Neural progenitor cell (in vitro differentiated cells): Measurements from ENCODE around the gene BICDL2. TPM values are rescaled to one million over a fixed set of nuclear protein-coding genes. Genes with fewer than 3 reads are reported as not detected.
A peak's percentile ranks its signal among the peaks of the same experiment; 100 is the strongest.

Source experiments
- DNase-seq: peaks from one replicate; pipeline ENCODE4 v3.0.0-alpha.2; 2016; ENCODE audit warnings: low spot score
- H2AFZ ChIP-seq: fragments of 200-600 bp; sonication (generic); replicated peaks from 2 replicates; pipeline ENCODE4 v1.6.1; 2016; ENCODE audit warnings: antibody characterized with exemption
- H3F3A ChIP-seq: fragments of 200-600 bp; sonication (generic); 2 replicates; pipeline ENCODE4 v1.6.1; 2016; ENCODE audit warnings: antibody characterized with exemption, low read depth
- H3K27ac ChIP-seq: fragments of 200-600 bp; sonication (generic); 2 replicates; pipeline ENCODE4 v1.5.1; 2016; ENCODE audit warnings: mild to moderate bottlenecking
- H3K27me3 ChIP-seq: fragments of 200-600 bp; sonication (generic); 2 replicates; pipeline ENCODE4 v1.6.1; 2016; ENCODE audit warnings: mild to moderate bottlenecking, moderate library complexity
- H3K36me3 ChIP-seq: fragments of 200-600 bp; sonication (generic); 2 replicates; pipeline ENCODE4 v1.5.1; 2016
- H3K4me1 ChIP-seq: fragments of 200-600 bp; sonication (generic); 2 replicates; pipeline ENCODE4 v1.6.1; 2016; ENCODE audit warnings: mixed run types
- H3K4me2 ChIP-seq: fragments of 200-600 bp; sonication (generic); 2 replicates; pipeline ENCODE4 v1.6.1; 2016
- H3K4me3 ChIP-seq: fragments of 200-600 bp; sonication (generic); 2 replicates; pipeline ENCODE4 v1.5.1; 2016
- H3K79me2 ChIP-seq: fragments of 200-600 bp; sonication (generic); 2 replicates; pipeline ENCODE4 v1.6.1; 2016; ENCODE audit warnings: low read depth
- H3K9ac ChIP-seq: fragments of 200-600 bp; sonication (generic); 2 replicates; pipeline ENCODE4 v1.6.1; 2016
- H3K9me3 ChIP-seq: fragments of 200-600 bp; sonication (generic); 2 replicates; pipeline ENCODE4 v1.5.1; 2016; ENCODE audit warnings: low read depth
- H4K20me1 ChIP-seq: fragments of 200-600 bp; sonication (generic); 2 replicates; pipeline ENCODE4 v1.6.1; 2016; ENCODE audit warnings: low read depth
- H3K27ac Mint-ChIP-seq: 3 replicates; pipeline ENCODE4 v1.8.0; 2021; ENCODE audit warnings: mixed read lengths
- H3K27me3 Mint-ChIP-seq: 2 replicates; pipeline ENCODE4 v1.8.0; 2022; ENCODE audit warnings: low read depth, mild to moderate bottlenecking, inconsistent platforms, moderate library complexity, mixed read lengths; ENCODE audit not compliant: insufficient read depth
- H3K36me3 Mint-ChIP-seq: 3 replicates; pipeline ENCODE4 v1.8.0; 2021; ENCODE audit warnings: mixed read lengths
- H3K4me1 Mint-ChIP-seq: 3 replicates; pipeline ENCODE4 v1.8.0; 2021; ENCODE audit warnings: mixed read lengths
- H3K4me3 Mint-ChIP-seq: 3 replicates; pipeline ENCODE4 v1.8.0; 2021; ENCODE audit warnings: mild to moderate bottlenecking, moderate library complexity, mixed read lengths
- H3K9me3 Mint-ChIP-seq: 3 replicates; pipeline ENCODE4 v1.8.0; 2020; ENCODE audit warnings: mixed read lengths
- CTCF ChIP-seq: fragments of 200-600 bp; sonication (generic); IDR thresholded peaks from 2 replicates; pipeline ENCODE4 v1.5.1; 2017; ENCODE audit warnings: antibody characterized with exemption, mild to moderate bottlenecking
- EZH2 ChIP-seq: fragments of 200-600 bp; sonication (generic); IDR thresholded peaks from 2 replicates; pipeline ENCODE4 v1.6.1; 2017; ENCODE audit warnings: antibody characterized with exemption, mild to moderate bottlenecking, moderate library complexity
- EZH2phosphoT487 ChIP-seq: fragments of 200-600 bp; sonication (generic); IDR thresholded peaks from 2 replicates; pipeline ENCODE4 v1.6.1; 2017; ENCODE audit warnings: antibody characterized with exemption
- total RNA-seq: library from RNA; depleted of rRNA; stranded (reverse); fragments of >200 nt; gene quantifications from 2 replicates; pipeline ENCODE4 v1.2.3, GENCODE V29; 2015; ENCODE audit warnings: low replicate concordance

BICDL2 gene
- total RNA-seq, 1 donor from 2014 or later, result not detected

- Histone ChIP-seq H3K27ac (no peak overlapping the region), H3K79me2 (no peaks in the 10 kb centered on the region), H3K4me3 (no peak overlapping the region), H3K9ac (no peak overlapping the region), H4K20me1 (peaks cover 11% of the 10 kb centered on the region), H3F3A (peaks cover 49% of the 10 kb centered on the region), H3K27me3 (peaks cover 67% of the 10 kb centered on the region), H3K36me3 (no peaks in the 10 kb centered on the region), H3K4me1 (peaks cover 31% of the 10 kb centered on the region), H3K9me3 (no peaks in the 10 kb centered on the region), H3K4me2 (peak overlapping the region; percentile 65), H2AFZ (no peak overlapping the region)
- Mint-ChIP-seq H3K27me3 (peaks cover 38% of the 10 kb centered on the region), H3K27ac (no peak overlapping the region), H3K4me3 (no peak overlapping the region), H3K4me1 (peaks cover 27% of the 10 kb centered on the region), H3K36me3 (no peaks in the 10 kb centered on the region), H3K9me3 (peaks cover 2% of the 10 kb centered on the region)
- DNase-seq, result no peak
- TF ChIP-seq EZH2phosphoT487 (peak; percentile 28), EZH2 (peak; percentile 20), CTCF (no peak)
Observed at GRCh38 chr16:3007059-3007956, 29.4 kb downstream of the BICDL2 start.

GRCh38 chr16:3004781-3005284, 31.9 kb downstream of the BICDL2 start:
- peak overlapping the region; percentile 20 for H3K4me3 ChIP-seq
- H2AFZ ChIP-seq, result no peak overlapping the region
- H3K27me3 ChIP-seq, result peaks cover 53% of the 10 kb centered on the region
- no peaks in the 10 kb centered on the region for H3K36me3 Mint-ChIP-seq
- H3K4me1 ChIP-seq, result peaks cover 24% of the 10 kb centered on the region
- H3K9me3 Mint-ChIP-seq, result peaks cover 2% of the 10 kb centered on the region
- peak overlapping the region; percentile 80 for H3K4me2 ChIP-seq
- H3K4me3 Mint-ChIP-seq, result peak overlapping the region; percentile 79
- TF ChIP-seq EZH2, result peak; percentile 67
- TF ChIP-seq CTCF, result no peak
- no peaks in the 10 kb centered on the region for H3K79me2 ChIP-seq
- peaks cover 42% of the 10 kb centered on the region for H3F3A ChIP-seq
- DNase-seq, result peak; percentile 38
- H3K27ac ChIP-seq, result no peak overlapping the region
- no peaks in the 10 kb centered on the region for H3K36me3 ChIP-seq
- H3K9me3 ChIP-seq, result no peaks in the 10 kb centered on the region
- H3K4me1 Mint-ChIP-seq, result peaks cover 18% of the 10 kb centered on the region
- no peak overlapping the region for H3K27ac Mint-ChIP-seq
- H3K9ac ChIP-seq, result no peak overlapping the region
- peaks cover 38% of the 10 kb centered on the region for H3K27me3 Mint-ChIP-seq
- H4K20me1 ChIP-seq, result peaks cover 11% of the 10 kb centered on the region

GRCh38 chr16:3004319-3004718, 32.4 kb downstream of the BICDL2 start:
- TF ChIP-seq CTCF (no peak), EZH2phosphoT487 (no peak), EZH2 (no peak)
- Histone ChIP-seq H3K9ac (no peak overlapping the region), H3K4me3 (no peak overlapping the region), H3K9me3 (no peaks in the 10 kb centered on the region), H2AFZ (no peak overlapping the region), H4K20me1 (peaks cover 11% of the 10 kb centered on the region), H3K4me1 (peaks cover 19% of the 10 kb centered on the region), H3F3A (peaks cover 37% of the 10 kb centered on the region), H3K27me3 (peaks cover 48% of the 10 kb centered on the region), H3K27ac (no peak overlapping the region), H3K36me3 (no peaks in the 10 kb centered on the region), H3K79me2 (no peaks in the 10 kb centered on the region), H3K4me2 (no peak overlapping the region)
- Mint-ChIP-seq H3K4me3 (no peak overlapping the region), H3K4me1 (peaks cover 18% of the 10 kb centered on the region), H3K27me3 (peaks cover 38% of the 10 kb centered on the region), H3K36me3 (no peaks in the 10 kb centered on the region), H3K27ac (no peak overlapping the region), H3K9me3 (peaks cover 2% of the 10 kb centered on the region)
- peak; percentile 50 for DNase-seq
